Breast epithelium (tissue), 3 donors: ENCODE results near the gene ADGRF1.

Source experiments
- POLR2A ChIP-seq: fragments of 450-650 bp; IDR thresholded peaks from one replicate; pipeline ENCODE4 v1.6.1; 2016; ENCODE audit warnings: antibody characterized with exemption, mild to moderate bottlenecking, moderate library complexity
- POLR2AphosphoS5 ChIP-seq, 3 donors: sonication (generic); formaldehyde crosslinking; IDR thresholded peaks; one replicate each; pipeline ENCODE4 v1.6.1; 2017; ENCODE audit warnings: antibody characterized with exemption in 3 of 3
- TF ChIP-seq, protein P1 (sequence below), 3 donors: fragments of 450-650 bp; IDR thresholded peaks; one replicate each; pipeline ENCODE4 v1.5.1; 2016 to 2017; ENCODE audit warnings: antibody characterized with exemption in 3 of 3, mild to moderate bottlenecking in 3 of 3, moderate library complexity in 3 of 3

DNA sequence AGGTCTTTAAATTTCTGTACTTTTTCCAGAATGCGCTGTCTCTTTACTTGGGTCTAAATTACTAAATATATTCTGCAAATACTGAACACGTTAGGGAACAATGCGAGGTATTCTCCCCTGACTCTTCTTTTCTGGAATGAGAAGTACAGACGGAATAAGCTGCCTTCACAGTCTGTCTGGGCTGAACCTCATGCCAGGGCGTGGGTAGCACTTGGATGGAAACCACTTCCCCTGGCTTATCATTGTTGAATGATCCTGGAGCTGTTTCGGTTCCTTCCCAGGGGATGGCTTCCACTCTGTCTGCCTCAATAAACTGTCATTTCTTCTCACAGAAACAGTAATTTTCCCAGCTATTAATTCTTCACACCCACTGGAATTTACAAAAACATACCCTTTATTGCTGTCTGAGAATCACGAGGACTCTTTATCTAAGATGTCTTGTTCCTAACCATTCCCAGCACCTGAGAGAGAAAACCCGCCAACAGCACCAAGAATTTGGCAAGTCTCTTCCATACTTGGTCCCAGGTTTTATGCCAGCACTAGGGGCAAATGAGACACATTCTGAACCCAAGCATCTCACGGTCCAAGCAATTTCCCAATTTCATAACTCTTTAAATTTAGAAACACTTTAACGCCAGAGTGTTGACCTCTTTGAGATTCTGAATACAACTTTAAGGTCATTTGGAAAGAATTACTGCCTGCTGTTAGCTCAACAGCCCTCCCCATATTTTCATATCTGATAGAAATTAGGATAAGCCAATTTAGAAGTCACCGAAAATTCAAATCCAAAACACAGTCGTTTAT lies 77.2 kb downstream of the ADGRF1 start:
- TF ChIP-seq, protein P1, sequence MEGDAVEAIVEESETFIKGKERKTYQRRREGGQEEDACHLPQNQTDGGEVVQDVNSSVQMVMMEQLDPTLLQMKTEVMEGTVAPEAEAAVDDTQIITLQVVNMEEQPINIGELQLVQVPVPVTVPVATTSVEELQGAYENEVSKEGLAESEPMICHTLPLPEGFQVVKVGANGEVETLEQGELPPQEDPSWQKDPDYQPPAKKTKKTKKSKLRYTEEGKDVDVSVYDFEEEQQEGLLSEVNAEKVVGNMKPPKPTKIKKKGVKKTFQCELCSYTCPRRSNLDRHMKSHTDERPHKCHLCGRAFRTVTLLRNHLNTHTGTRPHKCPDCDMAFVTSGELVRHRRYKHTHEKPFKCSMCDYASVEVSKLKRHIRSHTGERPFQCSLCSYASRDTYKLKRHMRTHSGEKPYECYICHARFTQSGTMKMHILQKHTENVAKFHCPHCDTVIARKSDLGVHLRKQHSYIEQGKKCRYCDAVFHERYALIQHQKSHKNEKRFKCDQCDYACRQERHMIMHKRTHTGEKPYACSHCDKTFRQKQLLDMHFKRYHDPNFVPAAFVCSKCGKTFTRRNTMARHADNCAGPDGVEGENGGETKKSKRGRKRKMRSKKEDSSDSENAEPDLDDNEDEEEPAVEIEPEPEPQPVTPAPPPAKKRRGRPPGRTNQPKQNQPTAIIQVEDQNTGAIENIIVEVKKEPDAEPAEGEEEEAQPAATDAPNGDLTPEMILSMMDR (IDR thresholded peaks at IDR 0.05): no peak
- TF ChIP-seq POLR2A (no peak), POLR2AphosphoS5 (IDR thresholded peaks at IDR 0.05) (no peak)
